HG02678 (cell line): ENCODE results near the gene PKD1L1.

ENCODE experiments used
- ATAC-seq: cut with Tn5 transposase; IDR thresholded peaks from one replicate; pipeline ENCODE4 v1.9.1; 2021; ENCODE audit warnings: mild to moderate bottlenecking, moderate library complexity; ENCODE audit not compliant: unreplicated experiment

PKD1L1 gene

DNA sequence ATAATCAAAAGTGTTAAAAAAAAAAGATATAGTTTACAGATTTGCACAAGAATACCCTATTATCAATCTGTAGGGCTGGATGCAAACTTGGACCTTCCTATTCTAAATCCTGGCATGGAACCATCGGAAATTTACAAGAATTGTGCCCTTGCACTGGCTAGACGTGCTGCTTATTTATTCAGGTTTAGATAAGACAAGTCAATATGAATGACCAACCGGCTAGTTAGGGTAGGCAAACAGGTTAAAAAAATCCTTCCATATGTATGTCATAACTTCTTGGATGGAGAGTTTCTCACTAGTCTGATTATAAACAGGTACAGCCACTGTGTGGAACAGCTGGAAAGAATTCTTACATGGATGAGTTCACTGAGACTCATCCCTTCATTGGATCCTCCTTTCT is 41.4 kb downstream of the PKD1L1 start:
- no peak for ATAC-seq

DNA sequence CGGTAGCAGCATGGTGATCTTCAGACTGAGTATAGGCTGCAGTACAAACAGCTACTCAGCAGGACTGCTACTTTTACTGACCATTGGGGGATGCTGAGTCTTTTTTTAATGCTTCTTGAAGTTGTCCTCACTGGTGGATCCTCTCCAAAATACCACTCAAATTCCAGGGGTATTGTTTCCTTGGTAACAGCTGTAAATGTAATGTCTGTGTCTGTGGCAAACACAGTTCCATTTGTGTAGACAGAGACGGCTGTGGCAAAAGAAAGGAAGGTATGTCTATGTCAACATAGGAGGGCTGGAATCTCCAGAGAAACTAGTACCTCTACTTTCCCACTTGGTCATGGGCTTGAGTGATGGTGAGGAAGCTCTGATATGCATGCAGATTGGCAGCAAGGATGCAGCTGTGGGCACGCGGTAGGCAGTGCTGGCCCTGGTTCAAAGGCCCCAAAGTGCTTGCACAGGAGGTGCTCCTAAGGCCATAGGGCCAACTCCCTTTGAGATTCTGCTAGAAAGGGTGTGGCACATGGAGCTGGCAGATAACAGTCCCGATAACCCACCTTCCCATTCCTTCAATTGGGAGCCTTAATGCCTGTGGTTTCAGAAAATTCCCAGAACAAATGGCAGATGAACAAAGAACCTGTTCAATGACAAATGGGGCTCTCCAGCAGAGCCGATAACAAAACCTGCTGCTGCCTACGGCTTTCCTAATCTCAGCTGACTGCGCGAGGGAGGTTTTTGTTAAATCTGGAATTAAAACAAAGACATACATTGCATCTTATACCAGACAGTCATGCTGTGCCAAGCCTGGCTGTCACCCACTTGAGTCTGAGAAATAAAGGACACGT is 43.0 kb downstream of the PKD1L1 start:
- no peak for ATAC-seq

DNA sequence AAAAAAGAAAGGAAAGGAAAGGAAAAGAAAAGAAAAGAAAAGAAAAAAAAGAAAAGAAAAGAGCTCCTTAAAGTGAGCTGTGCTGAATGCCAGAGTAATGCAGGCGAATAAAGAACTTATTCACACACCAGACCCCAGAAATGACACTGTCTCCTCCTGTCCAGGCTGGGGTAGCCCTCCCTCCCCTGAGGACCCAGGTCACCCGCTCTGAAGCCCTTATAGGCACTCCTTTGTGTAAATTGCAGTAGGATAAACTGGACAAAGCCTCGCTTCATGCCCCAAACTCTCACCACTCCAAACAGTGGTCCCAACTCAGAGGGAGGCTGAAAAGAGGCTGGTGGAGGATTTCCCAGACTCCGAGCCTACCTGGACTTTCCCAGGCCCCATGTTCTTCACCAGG is 46.3 kb downstream of the PKD1L1 start:
- ATAC-seq: no peak

DNA sequence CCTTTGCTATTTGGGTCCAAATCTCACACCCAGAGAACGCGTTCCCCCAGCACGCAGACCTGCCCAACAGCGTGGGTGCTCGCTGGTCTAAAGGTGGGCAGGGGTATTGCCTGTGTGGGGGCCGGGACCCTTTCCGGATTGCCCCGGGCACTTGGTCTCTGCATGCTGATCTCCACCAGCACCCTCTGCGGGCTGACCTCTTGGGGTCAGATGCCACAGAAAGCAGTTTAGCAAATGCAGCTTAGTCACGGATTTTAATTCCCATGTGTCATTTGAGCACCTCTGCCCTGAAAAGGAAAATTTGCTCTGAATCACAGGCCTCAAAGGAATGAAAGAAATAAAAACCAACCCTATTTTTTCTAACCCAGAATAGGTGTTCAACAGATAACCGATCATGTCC is 46.7 kb downstream of the PKD1L1 start:
- ATAC-seq: no peak

DNA sequence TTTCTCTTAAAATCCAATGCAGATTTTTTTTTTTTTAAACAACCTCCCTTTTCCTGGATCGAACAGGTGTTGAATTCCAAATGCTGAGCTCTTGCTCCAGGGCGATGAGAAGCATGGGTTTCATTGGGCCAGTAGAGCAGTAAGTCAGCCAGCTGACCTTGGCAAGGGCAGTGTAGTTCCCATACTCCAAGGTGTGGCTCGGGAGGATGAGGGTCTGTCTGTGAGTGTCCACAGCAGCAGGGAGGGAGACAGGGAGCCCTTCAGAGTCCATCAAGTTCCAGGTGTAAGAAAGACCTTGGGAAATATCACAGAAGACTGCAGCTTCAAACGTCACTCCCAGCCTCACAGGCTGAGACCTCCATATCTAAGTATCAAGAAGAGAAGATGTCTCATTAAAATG is 50.4 kb downstream of the PKD1L1 start:
- no peak for ATAC-seq

DNA sequence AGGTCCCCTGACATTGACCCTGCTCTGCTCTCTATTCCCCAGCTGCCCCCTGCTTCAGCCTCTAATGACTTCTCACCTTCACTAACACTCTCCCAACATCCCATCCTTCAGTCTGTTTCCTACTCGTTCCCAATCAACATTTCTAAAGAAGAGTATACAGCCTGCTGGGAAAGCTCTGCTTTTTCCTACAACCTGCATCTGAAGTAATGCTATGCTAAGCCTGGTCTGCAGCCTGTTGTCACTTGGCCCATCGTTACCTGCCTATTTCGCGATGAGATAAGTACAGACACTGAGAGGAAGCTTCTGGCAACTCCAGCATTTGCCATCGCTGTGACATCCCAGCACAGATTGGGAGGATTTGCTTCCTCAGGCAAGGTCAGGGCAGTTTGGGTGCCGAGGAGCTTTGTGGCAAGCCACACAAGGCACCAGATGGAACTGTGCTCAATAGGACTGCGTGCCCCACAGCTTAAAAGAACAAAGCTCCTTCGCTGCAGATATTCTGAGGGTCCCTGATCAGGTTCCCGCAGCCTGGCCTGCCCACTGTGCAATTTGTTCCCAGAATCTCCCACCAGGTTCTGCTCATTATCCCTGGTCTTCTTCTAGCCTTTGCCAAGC is 51.4 kb downstream of the PKD1L1 start:
- no peak for ATAC-seq

DNA sequence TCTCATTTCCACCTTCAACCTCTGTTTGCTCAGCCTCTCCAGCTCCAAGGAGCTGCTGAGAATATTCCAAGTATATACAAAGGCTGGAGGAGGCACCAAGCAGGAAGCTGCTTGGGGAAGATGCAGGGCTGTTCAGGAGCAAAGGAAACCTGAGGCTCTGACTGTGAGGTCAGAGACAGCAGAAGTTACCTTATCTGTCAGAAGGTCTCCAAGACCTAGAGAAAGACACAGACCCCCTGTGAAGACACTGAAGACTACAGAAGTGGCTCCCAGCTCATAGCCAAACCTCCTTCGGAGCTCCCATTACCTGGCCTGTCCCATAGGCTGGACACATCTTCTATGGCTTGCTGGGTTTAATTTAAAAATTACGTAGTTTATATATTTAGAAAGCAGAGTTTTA is 53.2 kb downstream of the PKD1L1 start:
- no peak for ATAC-seq

DNA sequence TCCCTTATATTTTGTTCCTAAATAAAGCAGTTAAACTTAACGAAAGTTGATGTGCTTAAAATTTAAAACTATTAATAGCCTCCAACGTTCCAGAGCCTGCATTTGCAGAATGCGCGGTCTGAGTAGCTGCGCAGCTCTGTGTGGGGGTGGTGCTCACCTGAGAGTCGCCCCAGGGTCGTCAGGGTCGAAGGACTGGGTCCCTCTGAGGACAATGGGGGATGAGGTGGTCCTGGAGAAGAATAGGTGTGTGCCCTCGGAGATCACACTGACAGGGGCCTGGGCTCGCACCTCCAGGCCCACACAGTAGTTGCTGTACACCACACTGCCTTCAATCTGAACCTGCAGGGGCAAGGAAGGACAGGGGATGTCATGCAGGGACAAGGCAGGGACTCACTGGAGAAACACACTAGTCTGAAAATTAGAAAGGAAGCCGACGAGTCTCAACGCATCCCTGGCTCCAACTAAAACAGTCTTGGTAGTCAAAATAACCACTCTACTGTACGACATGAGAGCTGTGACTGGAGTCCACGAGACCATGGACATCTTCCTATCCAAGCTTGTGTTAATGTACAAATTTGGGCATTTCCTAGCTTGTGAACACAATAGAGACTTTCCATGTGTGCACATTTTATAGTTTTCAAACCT is 54.4 kb downstream of the PKD1L1 start:
- ATAC-seq: no peak

DNA sequence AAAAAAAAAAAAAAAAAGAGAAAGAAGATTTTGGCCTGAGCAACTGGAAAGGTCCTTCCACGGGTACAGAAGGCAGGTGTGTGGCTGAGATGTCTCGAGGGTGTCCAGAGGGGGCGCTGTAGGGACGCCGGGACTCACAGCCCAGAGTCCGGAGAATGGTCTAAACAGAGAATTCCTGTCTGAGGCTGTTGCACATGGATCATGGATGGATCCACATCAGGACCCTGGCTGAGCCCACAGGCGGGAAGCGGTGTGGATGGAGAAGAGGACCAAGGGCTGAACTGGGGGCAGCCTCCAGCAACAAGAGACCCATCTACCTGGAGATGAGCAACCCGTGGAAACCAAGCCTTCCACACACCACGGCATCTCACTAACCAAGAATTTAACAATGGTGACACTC is 55.0 kb downstream of the PKD1L1 start:
- no peak for ATAC-seq

DNA sequence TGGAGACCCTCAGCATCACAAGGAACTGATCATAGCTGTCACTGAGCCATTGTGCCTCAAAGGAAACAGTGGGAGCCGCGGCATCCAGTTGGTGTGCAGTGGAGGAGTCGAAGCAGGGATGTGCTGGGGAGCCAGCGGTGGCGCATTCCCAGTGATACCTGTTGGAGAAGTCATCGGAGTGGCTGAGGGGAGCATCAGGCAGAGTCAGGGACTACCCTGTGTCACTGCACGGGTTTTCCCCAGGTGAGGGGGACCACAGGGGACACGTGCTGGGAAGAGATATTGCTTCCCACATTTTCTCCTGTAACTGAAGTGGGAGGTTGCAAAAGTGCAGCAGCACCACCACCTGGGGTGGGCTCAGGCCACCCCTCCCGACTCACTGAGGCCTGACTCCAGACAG is 57.7 kb downstream of the PKD1L1 start:
- ATAC-seq: no peak

DNA sequence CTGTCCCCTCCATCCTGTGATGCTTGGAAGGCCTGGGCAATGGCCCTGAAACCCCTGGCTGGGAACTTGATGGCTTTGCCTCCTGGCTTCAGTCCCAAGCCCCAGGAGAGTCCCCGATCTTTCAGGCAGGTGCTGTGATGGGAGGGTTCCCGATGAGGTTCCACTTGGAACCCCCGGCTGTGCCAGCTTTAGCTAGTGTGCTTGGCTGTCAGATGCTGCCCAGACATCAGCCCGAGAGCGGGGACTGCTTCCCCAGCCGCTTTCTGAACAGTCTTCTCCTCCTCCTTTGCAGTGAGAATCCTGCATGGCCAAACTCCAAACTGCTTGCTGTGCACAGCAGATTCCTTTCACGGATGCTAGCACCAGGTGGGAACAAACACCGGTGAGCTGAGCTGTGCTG is 58.1 kb downstream of the PKD1L1 start:
- no peak for ATAC-seq

DNA sequence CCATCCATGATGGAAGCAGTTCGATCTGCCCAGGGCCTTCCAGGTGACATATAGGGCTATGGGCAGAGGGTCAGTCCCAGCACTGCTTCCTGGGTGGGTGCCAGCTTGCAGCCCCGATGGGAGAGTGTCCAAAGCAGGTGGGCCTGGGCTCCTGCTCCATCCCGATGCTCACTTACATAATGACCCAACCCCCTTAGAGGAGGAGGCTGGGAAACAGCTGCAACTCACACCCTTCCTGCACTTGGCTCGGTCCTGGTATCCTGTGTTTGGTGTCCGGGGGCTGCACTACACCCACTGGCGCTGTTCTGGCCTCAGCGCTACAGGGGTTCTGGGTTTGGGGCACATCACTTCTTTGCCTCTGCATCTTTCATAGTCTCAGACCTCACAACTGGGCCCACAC is 58.5 kb downstream of the PKD1L1 start:
- no peak for ATAC-seq

DNA sequence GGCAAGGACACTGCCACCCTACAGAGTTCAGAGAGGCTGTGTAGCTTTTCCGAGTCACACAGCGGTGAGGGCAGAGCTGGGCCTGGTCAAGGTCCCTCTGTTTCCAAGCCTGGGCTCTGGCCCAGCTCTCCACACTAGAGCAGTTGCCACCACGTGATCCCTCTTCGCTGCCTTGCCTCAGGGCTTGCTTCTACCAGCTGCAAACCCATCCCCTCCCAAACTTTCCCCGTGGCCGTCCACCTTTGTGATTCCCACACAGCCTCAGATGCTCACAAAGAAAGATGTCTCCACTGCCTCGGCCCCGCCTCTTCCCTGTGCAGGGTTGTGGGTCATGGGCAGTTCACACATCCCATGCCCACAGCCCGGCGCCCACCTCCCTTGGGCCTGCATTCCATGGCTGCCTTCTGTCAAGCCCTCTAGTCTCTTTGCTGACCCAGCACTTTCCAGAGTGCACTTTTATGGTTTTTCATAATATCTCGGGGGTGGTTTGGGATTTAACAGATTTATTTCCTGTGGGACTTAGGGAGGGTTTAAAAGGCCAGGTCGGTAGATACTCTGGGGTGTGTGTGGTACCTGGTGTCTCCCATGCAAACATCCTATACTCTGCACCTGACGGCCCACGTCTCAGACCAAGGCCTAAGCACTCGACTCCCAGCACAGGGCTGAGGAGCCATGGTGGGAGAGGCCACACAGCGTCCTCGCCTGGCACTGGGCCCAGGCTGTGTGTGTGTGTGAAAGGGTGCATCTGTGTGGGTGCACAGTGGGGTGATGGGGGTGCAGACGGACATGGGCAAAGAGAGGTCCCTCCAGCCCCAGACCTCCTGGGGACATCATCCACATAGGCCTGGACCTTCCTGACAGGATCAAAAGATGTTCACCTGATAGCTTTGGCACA is 59.6 kb downstream of the PKD1L1 start:
- ATAC-seq: no peak

DNA sequence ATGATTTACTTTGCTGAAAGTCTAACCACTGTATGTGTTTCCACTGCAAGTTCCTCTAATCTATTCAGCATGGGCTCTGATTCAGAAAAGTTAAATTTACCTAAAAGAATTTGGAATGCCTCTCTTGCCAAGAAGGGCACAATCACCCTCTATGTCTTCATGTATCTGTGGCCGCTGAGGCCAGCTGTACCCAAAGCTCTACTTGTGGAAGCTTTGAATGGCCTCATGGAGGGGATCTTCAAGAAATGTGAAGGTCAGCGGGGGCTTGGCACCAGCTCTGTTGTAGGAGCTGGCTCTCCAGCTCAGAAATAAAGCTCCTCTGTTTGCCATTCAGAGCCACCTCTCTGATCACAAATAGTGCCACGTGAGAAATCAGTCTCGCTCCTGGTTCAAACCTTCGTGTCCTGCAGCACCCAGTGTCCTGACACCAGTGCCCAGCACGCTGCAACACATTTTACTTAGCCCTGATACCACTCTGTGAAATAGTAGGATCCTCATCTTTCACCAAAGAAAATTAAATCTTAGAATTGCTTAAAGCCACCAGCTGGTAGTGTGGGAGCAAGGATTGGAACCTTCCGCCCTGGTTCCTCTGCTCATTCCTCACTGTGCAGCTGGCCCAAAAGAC is 61.1 kb downstream of the PKD1L1 start:
- no peak for ATAC-seq

DNA sequence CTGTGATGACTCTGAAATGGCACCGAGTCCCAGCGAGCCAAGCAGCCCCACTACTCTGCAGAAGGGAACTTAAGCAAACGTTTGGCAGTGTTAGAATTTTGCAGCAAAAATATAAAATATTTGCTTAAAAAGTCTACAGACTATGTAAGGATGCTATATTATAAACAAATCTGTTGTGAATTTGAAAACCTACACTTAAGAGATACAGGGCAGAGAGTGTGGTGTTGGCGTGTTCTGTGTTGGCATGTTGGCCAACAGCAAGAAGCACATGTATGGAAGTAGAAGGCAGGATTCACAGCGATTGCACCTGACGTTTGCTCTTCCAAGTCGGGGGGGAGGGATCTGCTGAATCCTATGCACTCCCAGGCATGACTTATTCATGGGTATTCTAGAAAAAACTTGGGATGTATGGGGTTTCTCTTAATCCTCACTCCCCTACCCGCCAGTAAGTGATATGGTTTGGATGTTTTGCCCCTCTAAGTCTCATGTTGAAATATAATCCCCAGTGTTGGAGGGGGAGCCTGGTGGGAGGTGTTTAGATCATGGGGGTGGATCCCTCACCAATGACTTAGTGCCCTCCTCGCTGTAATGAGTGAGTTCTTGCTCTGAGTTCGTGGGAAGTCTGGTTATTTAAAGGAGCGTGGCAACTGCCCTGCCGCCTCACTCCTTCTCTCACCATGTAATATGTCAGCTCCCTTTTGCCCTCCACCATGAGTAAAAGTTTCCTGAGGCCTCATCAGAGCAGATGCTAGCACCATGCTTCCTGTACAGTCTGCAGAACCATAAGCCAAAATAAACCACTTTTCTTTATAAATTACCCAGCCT is 62.1 kb downstream of the PKD1L1 start:
- ATAC-seq: no peak

DNA sequence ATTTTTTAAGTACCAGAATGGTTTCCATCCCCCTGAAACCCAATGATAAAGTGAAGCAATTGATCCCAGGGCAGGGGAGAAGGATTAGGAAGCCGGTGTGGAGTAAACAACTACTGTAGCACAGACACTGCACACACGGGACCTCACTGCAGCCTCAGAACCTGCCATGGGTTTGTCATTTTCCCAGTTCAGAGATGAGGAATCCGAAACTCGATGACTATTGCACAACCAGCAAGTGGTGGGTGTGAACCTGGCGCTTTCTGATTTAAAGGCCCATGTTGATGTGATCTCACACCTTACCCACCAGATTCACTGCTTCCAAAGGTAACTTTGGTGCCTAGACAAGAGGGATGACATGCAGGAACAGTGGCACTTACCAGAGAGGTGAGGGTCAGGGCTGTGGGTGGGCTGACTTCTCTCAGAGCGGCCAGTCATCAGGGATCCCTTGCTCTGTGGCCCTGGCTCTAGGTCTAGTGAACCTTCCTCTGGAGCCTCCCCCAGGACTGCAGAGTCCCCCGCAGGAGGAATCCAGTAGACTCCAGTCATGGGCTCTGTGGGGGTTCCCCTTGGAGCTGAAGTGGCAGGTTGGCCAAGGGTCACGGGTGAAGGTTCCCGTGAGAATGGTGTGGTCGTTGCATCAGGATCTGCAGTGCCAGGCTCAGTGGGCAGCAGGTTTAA is 62.8 kb downstream of the PKD1L1 start:
- no peak for ATAC-seq

DNA sequence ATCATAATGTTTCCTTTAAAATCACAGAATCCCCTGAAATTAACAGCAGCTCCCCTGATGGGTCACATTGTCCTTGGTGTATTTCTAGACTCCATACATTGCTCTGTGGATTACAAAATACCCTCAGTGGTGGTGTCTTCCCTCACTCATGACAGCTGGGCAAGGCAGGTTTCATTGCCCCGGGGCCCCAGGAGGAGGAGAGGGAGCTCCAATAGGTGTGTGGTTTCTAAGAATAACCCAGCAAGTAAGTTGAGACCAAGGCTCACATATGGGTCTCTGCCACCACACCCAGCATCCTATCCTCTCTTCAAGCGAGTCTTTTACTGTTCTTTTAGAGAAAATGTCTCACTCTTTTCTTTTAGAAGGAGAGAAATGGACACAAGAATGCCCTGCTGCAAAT is 63.6 kb downstream of the PKD1L1 start:
- ATAC-seq: no peak

DNA sequence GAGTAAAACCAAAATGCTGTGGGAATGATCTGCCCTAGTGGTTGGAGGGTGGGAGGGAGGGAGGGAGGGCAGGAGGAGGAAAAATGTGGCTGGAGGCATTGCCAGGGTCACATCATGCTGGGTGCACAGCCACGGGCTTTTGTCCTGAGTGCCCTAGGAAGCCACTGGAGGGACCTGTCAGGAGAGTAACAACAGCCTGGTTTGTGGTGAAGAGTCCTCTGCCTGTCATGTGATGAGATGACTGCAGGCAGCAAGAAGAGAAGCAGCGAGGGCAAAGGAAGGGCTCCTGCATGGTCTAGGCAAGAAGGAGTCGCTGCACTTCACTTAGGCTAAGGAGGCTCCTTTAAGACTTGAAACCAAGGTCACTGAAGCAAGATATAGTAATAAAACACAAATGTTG is 65.6 kb downstream of the PKD1L1 start:
- no peak for ATAC-seq

DNA sequence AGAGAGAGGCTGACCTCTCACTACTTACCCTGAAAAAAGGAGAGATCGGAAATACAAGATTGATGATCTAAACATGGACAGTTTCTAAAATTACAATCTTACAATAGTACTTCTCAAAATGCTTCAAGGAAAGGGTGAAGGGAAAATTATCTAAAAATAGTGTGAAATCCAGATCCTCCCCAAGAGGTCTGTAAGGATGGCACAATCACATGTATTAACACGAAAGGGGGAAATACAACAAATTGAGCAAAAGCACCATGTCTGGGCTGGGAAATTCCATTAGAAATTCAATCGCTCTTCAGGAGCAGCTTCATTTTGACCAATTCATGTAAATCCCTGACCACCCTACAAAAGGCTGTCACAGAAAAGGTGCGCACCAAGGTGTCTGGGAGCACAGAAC is 67.0 kb downstream of the PKD1L1 start:
- ATAC-seq: no peak
